Endodermal cell (in vitro differentiated cells): ENCODE measurements around the gene RNF130. TPM values are rescaled to one million over a fixed set of nuclear protein-coding genes. Genes with fewer than 3 reads are reported as not detected.

ENCODE experiments used
- DNase-seq: peaks from one replicate; pipeline ENCODE4 v3.0.0-alpha.2; 2017
- H3K27ac ChIP-seq: 2 replicates; pipeline ENCODE4 v1.5.1; 2013; ENCODE audit warnings: mild to moderate bottlenecking, low read depth, low read length, moderate library complexity
- H3K27me3 ChIP-seq: 2 replicates; pipeline ENCODE4 v1.6.1; 2013; ENCODE audit warnings: mild to moderate bottlenecking, low read length, moderate library complexity; ENCODE audit not compliant: insufficient read depth, control insufficient read depth, poor library complexity, severe bottlenecking
- H3K36me3 ChIP-seq: 2 replicates; pipeline ENCODE4 v1.7.0; 2013; ENCODE audit warnings: mild to moderate bottlenecking, low read length, moderate library complexity; ENCODE audit not compliant: control insufficient read depth, insufficient read depth
- H3K4me1 ChIP-seq: one replicate; pipeline ENCODE4 v1.7.0; 2013; ENCODE audit warnings: low read length; ENCODE audit not compliant: control insufficient read depth, insufficient read depth
- H3K4me3 ChIP-seq: 2 replicates; pipeline ENCODE4 v1.5.1; 2013; ENCODE audit warnings: mild to moderate bottlenecking, low read length, moderate library complexity
- H3K9ac ChIP-seq: 2 replicates; pipeline ENCODE4 v1.6.1; 2013; ENCODE audit warnings: mild to moderate bottlenecking, low read length, moderate library complexity; ENCODE audit not compliant: poor library complexity, severe bottlenecking; ENCODE audit errors: extremely low read depth
- H3K9me3 ChIP-seq: 2 replicates; pipeline ENCODE4 v1.6.1; 2013; ENCODE audit warnings: mild to moderate bottlenecking, low read length, moderate library complexity; ENCODE audit not compliant: control insufficient read depth
- H3K27ac Mint-ChIP-seq: 2 replicates; pipeline ENCODE4 v1.8.0; 2020; ENCODE audit warnings: mixed read lengths
- H3K27me3 Mint-ChIP-seq: 2 replicates; pipeline ENCODE4 v1.8.0; 2021; ENCODE audit warnings: mild to moderate bottlenecking, mixed read lengths; ENCODE audit not compliant: insufficient read depth
- H3K36me3 Mint-ChIP-seq: 2 replicates; pipeline ENCODE4 v1.8.0; 2020; ENCODE audit warnings: low read depth, mixed read lengths
- H3K4me1 Mint-ChIP-seq: 2 replicates; pipeline ENCODE4 v1.8.0; 2020; ENCODE audit warnings: mixed read lengths
- H3K4me3 Mint-ChIP-seq: 2 replicates; pipeline ENCODE4 v1.8.0; 2020; ENCODE audit warnings: mild to moderate bottlenecking, moderate library complexity, mixed read lengths
- H3K9me3 Mint-ChIP-seq: 2 replicates; pipeline ENCODE4 v1.8.0; 2020; ENCODE audit warnings: mild to moderate bottlenecking, mixed read lengths
- CTCF ChIP-seq: fragments of 200-600 bp; sonication (generic); conservative IDR thresholded peaks from 2 replicates; pipeline ENCODE4 v1.5.0; 2021; ENCODE audit warnings: antibody characterized with exemption, mild to moderate bottlenecking
- WGBS, 2 experiments: methylation state at CpG; one replicate each; pipeline versions ENCODE4 v1.1.5 to v1.1.7; 2013; ENCODE audit warnings: missing lambda C conversion rate in 2 of 2, mixed read lengths in 1 of 2; ENCODE audit not compliant: insufficient coverage in 1 of 2, insufficient read length in 1 of 2; 5-methylcytosine and 5-hydroxymethylcytosine counted together
- total RNA-seq, 2 donors: library from RNA; stranded (reverse); fragmentation: NEBNext Ultra II Directional in 1 of 2; extraction: Animal tissue kit (Norgen Biotek cat#: 25700) in 1 of 2; gene quantifications; 2 replicates in 1 of 2; 3 replicates in 1 of 2; pipeline ENCODE4 v1.2.1, GENCODE V29; 2021

The RNF130 gene
- total RNA-seq, 2 donors from 2014 or later = 64.7 to 74.4 TPM

DNA sequence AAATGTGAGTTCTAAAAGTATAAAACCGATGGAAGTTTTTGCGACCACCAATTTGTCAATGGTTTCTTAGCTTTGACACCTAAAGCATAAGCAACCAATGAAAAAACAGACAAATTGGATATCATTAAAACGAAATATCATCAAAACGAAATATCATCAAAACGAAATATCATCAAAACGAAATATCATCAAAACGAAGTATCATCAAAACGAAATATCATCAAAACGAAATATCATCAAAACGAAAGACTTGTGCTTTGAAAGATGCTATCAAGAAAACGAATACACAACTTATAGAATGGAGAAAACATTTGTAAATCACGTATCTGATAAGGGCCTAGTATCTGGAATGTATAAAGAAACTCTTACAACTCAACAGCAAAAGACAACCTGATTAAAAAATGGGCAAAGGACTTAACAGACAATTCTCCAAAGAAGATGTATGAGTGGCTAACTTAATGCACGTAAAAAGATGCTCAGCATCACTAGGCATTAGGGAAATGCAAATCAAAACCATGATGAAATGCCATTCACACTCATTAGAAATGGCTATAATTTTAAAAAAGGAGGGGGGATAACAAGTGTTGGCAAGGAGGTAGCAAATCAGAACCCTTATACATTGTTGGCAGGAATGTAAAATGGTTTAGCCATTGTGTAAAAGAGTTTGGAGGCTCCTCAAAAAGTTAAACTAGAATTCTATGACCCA lies 134.4 kb downstream of the RNF130 start:
- no peaks in the 10 kb centered on the region for H3K9me3 Mint-ChIP-seq
- H3K4me1 ChIP-seq = no peaks in the 10 kb centered on the region
- H3K9me3 ChIP-seq = no peaks in the 10 kb centered on the region
- 90 to 93% methylated on average over 11 to 13 of the region's 13 CpGs for WGBS, 2 experiments
- peaks cover 29% of the 10 kb centered on the region for H3K36me3 Mint-ChIP-seq
- TF ChIP-seq CTCF = no peak
- H3K27ac ChIP-seq = no peak overlapping the region
- H3K4me1 Mint-ChIP-seq = no peaks in the 10 kb centered on the region
- H3K4me3 Mint-ChIP-seq = no peak overlapping the region
- H3K36me3 ChIP-seq = peaks cover 7% of the 10 kb centered on the region
- no peak for DNase-seq
- H3K27me3 Mint-ChIP-seq = no peaks in the 10 kb centered on the region
- no peak overlapping the region for H3K4me3 ChIP-seq
- no peak overlapping the region for H3K9ac ChIP-seq
- no peak overlapping the region for H3K27ac Mint-ChIP-seq
- H3K27me3 ChIP-seq = no peaks in the 10 kb centered on the region

DNA sequence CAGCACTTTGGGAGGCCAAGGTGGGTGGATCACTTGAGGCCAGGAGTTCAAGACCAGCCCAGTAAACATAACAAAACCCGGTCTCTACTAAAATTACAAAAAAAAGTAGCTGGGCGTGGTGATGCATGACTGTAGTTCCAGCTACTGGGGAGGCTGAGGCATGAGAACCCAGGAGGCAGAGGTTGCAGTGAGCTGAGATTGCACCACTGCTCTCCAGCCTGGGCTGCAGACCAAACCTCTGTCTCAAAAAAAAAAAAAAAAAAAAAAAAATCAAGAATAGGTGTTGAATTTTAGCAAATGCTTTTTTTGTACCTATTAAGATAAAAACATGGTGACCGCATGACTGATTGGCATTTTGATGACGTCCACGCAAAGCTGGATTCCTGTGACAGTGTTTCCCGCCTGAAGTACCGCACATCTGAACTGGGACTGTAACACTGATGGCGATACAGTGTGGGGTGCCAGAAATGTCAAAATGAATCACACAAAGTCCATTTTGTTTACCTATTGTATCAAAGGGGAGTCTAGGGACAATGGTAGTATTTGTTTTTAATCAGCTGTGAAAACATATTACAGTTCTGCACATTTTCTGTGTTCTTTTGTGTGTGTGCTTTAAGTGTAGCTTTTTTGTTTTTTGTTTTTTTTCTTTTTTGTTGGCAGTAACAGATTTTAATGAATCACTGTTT lies 140.6 kb downstream of the RNF130 start:
- no peak overlapping the region for H3K4me3 ChIP-seq

DNA sequence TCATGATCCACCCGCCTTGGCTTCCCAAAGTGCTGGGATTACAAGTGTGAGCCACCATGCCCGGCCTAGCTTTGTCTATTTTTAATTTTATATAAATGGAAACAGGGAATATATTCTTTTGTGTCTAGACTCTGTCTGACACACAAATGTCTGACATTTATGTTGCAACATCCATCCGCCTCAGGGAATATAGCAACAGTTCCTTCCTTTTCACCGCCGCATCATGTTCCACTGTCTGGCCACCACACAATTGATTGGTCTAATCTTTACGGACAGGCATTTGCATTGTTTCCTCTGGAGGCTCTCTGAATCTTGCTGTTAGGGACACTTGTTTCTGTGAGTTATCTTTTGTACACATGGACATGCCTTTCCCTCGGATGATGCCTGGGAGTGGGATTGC lies 143.7 kb downstream of the RNF130 start:
- Histone ChIP-seq H3K27me3 (no peaks in the 10 kb centered on the region), H3K9ac (no peak overlapping the region), H3K4me1 (no peaks in the 10 kb centered on the region), H3K27ac (no peak overlapping the region), H3K9me3 (no peaks in the 10 kb centered on the region), H3K4me3 (no peak overlapping the region), H3K36me3 (no peaks in the 10 kb centered on the region)
- Mint-ChIP-seq H3K4me3 (no peak overlapping the region), H3K27ac (no peak overlapping the region), H3K4me1 (no peaks in the 10 kb centered on the region), H3K36me3 (peaks cover 5% of the 10 kb centered on the region), H3K9me3 (peaks cover 5% of the 10 kb centered on the region), H3K27me3 (no peaks in the 10 kb centered on the region)
- TF ChIP-seq CTCF = no peak
- DNase-seq = no peak
- WGBS, 2 experiments = 94 to 100% methylated on average over 5 to 7 of the region's 7 CpGs

More for the DNA sequence above, 140.6 kb downstream of the RNF130 start:
- Mint-ChIP-seq H3K4me1 (no peaks in the 10 kb centered on the region), H3K36me3 (peaks cover 18% of the 10 kb centered on the region), H3K27me3 (no peaks in the 10 kb centered on the region), H3K9me3 (peaks cover 5% of the 10 kb centered on the region), H3K27ac (no peak overlapping the region), H3K4me3 (no peak overlapping the region)
- 94% methylated on average over 7 to 8 of the region's 8 CpGs for WGBS, 2 experiments
- no peak overlapping the region for H3K9ac ChIP-seq
- no peak for TF ChIP-seq CTCF
- no peaks in the 10 kb centered on the region for H3K9me3 ChIP-seq
- H3K27ac ChIP-seq = no peak overlapping the region
- no peaks in the 10 kb centered on the region for H3K4me1 ChIP-seq
- H3K27me3 ChIP-seq = no peaks in the 10 kb centered on the region
- peaks cover 2% of the 10 kb centered on the region for H3K36me3 ChIP-seq
- DNase-seq = no peak
